GM19372 (cell line): ENCODE measurements around the gene DCHS1.

ENCODE experiments used
- ATAC-seq: cut with Tn5 transposase; IDR thresholded peaks from one replicate; pipeline ENCODE4 v1.9.1; 2021; ENCODE audit warnings: mild to moderate bottlenecking, low read depth, moderate library complexity; ENCODE audit not compliant: unreplicated experiment

Gene DCHS1

DNA sequence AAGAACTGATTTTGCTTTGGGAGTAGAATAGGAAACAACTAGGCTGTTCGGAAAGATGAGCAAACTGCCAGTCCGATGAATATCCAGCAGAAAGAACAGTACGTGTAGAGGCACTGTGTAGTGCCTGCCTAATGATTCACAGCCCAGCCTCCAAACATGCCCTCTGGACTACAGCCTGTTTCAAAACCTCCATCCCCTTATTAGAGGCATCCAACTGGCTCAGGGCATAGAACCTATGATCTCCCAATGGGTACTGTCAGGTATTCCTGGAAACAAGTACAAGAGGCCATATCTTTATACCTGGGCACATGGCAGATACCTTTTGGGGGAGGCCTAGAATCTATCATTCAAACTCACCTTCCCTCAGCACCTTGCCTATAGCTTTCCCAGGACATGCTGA is 57.1 kb downstream of the DCHS1 start:
- no peak for ATAC-seq

DNA sequence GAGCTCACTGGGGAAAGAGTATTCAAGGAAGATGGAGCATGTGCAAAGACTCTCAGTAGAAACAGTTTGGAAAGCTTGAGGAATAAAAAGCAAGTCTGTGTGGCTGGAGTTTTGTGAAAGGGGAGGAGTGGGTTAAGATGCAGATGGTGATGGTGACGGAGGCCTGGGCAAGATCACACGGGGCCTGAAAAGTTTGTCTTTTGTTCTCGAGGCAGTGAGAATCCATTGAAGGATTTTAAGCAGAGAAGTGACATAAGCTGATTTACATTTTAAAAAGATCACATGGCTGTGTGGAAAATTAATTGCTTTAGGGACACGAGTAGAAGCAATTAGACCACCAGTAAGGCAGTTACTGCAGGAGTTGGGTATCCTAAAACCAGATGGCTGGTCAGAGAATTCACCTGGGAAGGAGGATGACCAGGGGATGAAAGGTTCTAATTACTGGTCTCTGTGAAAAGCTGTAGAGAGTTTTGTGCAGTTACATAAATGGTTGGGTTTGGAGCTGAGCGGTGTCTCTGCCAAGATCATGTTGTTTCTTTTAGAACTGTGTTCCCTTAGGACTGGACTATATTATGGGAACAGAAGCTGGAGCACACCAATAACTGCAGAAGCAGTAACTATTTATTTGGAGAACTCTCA is 59.3 kb downstream of the DCHS1 start:
- ATAC-seq: no peak

DNA sequence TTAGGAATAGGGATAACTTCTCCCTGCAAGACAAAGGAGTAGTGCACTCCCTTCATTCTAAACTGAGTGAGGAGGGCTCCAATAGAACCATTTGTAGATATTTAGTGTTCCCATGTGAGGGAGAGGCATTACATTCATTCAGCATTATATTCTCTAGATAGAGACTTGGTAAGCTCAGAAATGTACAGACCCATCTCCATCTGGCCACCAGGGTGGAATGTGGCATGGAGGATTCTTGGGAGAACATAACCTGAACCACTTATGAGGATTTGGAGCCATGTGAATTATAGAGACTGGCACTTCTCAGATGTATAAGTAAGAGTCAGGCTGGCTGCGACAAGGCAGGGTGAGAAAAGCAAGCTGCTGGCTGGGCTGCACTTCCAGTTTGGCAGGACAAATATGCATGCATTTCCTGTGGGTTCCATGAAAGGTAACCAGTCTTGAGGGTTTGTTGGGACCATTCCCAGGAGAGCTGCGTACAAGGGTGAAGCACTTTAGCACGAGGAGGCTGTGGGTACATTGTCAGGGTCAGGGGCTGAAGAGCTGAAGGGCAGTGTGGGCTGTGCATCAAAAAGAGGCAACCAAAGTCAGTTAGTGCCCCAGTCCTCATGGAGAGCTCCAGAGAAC is 61.4 kb downstream of the DCHS1 start:
- ATAC-seq: no peak

DNA sequence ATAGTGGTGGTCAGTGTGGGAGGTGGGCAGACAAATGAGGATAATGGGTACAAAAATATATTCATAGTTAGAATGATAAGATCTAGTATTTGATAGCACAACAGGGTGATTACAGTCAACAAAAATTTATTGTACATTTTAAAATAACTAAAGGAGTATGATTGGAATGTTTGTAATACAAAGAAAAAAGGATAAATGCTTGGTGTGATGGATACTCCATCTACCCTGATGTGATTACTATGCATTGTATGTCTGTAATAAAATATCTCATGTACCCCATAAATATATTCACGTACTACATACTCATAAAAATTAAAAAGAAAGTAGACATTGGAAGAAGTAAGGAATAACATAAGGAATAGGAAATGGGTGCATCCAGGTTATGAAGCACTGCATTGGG is 67.6 kb downstream of the DCHS1 start:
- no peak for ATAC-seq

DNA sequence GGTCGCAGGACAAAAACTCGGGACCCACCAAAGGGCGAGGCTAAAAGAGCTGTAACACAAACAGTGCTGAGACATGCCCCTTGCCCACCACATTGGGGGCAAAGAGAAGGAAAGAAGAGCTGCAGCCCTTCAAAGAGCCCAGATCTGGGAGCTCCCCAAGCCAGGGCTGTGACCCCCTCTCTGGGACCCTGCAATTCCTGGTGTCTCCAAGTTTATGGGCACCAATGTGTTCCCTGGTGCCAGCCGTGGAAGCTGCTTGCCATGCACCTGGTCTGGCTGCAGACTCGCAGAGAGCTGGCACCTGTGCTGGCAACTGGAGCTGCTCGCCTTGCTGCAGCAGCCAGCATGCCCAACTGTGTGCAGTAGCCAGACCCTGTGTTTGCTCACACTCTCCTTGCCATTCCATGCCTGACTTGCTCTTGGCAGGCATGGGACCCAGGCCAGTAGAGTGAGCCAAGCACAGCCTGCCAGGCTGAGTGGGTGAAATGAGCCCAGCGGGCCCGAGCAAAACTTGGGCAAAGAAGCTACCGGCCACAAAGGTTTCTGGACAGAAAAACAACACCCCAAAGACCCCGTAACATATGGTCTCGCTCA is 68.2 kb downstream of the DCHS1 start:
- ATAC-seq: no peak

DNA sequence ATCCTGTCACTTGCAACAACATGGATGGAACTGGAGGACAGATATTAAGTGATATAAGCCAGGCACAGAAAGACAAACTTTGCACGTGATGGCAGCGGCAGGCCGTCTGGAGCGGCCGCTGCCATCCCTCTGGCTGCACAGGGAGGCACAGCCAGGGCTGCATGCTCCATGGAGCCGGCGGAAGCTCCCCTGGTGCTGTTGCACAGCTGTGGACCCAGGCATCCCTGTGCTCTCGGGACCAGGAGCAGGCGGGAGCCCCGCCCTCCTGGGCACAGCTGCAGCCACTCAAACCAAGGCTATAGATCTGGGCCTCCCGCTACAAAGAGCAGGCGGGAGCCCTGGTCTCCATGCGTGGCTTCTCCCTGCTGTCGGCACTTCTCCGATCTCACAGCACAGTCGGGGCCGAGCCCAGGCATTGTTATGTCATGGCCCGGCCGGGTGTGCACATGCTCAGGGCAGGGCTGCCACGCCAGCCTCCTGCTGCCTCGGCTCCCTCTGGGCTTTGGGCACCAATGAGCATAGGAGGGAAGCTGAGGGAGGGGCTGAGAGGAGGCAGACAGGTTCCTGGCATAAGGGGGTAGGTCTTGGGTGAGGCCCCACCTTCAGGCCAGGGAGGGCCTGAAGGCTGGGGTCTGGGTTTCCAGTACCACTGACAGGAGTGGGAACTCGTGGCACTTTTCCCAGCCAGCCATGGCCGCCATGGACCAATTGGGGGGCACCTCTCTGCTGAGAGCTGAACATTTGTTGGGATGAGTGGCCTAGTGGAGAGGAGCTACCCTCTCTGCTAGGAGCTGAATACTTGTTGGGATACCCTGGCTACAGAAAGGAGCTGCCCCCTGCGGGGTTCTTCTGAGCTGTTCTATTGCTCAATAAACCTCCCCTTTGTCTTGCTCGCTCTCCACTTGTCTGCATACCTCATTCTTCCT is 68.9 kb downstream of the DCHS1 start:
- ATAC-seq: no peak

DNA sequence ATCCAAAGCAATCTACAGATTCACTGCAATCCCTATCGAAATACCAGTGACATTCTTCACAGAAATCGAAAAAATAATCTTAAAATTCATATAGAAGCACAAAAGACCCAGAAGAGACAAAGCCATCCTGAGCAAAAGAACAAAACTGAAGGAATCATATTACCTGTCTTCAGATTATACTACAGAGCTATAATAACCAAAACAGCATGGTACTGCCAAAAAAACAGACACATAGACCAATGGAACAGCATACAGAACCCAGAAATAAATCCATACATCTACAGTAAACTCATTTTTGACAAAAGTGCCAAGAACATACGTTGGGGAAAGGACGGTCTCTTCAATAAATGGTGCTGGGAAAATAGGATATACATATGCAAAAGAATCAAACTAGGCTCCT is 71.1 kb downstream of the DCHS1 start:
- ATAC-seq: no peak

DNA sequence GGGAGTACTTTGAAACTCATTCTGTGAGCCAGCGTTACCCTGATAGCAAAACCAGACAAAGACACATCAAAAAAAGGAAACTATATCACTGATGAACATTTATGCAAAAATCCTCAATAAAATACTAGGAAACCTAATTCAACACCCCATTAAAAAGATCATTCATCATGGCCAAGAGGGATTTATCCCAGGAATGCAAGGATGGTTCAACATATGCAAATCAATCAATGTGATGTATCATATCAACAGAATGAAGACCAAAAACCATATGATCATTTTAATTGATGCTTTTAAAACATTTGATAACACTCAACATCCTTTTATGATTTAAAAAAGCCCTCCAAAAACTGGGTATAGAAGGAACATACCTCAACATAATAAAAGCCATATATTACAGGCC is 72.0 kb downstream of the DCHS1 start:
- ATAC-seq: no peak

DNA sequence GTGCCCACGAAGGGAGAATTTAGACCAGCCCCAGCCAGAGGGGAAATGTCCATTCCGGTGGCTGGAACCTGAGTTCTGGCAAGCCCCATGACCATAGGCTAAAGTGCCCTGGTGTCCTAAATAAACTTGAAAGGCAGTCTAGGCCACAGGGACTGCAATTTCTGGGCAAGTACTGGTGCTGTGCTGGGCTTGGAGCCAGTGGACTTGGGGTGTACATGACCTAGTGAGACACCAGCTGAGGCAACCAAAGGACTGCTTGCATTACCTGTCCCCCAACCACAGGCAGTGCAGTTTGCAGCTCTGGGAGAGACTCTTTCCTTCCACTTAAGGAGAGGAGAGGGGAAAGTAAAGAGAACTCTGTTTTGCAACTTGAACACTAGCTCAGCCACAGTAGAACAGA is 75.9 kb downstream of the DCHS1 start:
- ATAC-seq: no peak

DNA sequence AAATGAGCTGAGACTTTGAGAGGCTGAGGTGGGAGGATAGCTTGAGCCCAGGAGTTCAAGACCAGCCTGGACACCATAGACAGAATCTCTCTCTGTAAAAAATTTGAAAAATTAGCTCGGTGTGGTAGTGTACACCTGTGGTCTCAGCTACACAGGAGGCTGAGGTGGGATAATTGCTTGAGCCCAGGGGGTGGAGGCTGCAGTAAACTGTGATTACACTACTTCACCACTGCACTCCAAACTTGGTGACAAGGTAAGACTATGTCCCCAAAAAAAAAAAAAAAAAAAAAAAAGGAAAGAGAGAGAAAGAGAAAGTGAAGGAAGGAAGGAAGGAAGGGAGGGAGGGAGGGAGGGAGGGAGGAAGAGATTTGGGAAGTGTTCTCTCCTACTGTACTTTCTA is 77.5 kb downstream of the DCHS1 start:
- no peak for ATAC-seq

DNA sequence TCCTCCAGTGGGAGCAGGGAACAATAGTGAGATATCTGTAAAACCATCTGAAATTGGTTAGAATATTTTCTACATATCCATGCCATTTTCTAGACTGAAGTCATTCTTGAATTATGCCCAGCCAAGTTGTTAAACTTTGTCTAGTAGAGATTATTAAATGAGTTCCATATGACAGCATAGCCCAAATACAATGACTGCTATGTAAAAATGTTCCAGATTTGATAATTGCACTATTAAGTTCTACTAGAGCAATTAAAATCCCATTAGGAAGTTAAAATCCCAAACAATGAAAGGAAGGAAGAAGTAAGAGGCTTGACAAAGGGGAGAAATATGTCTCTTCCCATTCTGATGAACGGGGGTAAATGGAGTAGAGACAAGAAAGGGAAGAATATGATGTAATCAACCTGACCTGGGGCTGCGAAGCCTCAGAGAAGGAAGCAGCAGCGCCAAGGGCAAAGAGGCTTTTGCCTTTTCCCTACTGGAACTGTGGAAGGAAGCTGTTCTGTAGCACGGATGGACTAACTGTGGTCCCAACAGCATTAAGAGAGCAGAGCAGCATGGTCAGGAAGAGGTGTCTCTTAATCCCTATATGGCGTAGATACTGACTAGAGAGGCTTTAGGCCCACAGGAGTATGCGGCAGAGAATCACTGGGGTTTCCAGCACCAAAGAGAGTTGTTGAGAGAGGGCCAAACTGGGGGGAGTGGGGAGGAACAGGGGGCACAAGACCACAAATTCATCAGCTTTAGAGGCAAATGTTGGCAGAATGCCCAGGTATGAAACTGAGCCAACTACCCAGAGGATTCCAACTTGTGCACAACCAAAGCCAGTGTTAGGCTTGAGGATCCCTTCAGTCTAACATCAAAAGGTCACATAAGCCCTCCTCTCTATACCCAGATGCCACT is 78.9 kb downstream of the DCHS1 start:
- ATAC-seq: no peak

DNA sequence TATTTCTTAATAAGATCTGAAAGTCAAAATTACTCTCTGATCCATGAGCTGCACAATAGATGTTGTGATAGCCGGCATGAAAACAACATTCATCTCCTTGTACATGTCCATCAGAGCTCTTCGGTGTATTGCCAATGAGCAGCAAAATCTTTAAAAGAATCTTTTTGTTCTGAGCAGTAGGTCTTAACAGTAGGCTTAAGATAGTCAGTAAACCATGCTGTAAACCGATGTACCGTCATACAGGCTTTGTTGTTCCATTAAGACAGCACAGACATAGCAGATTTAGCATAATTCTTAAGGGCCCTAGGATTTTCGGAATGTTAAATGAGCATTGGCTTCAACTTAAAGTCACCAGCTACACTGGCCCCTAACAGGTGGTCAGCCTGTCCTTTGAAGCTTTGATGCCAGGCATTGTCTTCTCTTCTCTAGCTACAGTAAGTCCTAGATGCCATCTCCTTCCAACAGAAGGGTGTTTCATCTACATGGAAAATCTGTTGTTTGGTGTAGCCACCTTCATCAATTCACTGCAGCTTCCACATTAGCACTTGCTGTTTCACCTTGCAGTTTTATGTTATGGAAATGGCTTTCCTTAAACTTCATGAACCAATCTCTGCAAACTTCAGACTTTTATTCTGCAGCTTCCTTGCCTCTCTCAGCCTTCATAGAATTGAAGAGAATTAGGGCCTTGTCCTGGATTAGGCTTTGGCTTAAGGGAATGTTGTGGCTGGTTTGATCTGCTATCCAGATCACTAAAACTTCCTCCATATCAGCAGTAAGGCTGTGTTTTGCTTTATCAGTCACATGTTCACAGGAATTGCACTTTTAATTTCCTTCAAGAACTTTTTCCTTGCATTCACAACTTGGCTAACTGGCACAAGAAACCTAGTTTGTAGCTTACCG is 80.5 kb downstream of the DCHS1 start:
- ATAC-seq: no peak

DNA sequence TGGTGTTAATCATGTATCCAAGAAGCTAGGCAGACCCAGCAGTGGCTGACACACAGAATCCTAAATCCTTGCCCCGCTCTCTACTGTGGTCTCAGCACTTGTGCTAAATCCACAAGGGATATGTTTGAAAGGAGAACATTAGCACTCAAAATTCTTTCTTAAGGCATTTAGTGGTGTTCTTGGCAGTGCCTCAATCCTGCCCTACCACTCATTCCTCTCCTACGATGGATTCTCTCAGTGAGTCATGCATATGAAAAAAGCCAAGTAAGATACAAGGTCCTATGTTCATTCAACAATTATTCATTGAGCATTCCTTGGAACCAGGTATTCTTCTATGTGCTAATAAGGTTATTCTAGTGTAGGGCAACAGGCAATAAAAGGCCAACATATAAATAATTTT is 83.4 kb downstream of the DCHS1 start:
- ATAC-seq: no peak

DNA sequence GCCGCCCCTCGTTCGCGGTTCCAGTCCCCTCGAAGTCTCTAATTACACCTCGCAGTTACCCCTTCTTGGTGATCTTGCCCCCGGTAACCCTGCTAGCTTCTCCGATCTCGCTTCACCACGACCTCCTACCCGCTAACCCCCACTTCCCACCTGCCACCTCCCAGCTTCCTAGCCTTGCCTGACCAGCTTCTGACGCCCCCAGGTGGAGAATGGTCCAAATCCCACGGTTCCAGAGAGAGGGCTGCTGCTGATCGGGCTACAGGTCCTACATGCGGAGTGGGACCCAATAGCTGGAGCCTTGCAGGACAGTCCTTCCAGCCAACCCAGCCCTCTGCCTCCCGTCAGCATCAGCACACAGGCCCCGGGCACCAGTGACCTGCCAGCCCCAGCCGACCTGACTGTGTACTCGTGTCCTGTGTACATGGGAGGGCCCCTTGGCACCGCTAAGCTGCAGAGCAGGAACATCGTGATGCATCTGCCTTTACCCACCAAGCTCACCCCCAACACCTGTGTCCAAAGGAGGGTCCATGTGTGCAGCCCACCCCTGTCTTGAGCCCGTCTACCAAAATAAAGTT is 84.1 kb downstream of the DCHS1 start:
- no peak for ATAC-seq
